ENCODE measurements around the gene IL3.
A peak's percentile ranks its signal among the peaks of the same experiment; 100 is the strongest.

IL3 gene

DNA sequence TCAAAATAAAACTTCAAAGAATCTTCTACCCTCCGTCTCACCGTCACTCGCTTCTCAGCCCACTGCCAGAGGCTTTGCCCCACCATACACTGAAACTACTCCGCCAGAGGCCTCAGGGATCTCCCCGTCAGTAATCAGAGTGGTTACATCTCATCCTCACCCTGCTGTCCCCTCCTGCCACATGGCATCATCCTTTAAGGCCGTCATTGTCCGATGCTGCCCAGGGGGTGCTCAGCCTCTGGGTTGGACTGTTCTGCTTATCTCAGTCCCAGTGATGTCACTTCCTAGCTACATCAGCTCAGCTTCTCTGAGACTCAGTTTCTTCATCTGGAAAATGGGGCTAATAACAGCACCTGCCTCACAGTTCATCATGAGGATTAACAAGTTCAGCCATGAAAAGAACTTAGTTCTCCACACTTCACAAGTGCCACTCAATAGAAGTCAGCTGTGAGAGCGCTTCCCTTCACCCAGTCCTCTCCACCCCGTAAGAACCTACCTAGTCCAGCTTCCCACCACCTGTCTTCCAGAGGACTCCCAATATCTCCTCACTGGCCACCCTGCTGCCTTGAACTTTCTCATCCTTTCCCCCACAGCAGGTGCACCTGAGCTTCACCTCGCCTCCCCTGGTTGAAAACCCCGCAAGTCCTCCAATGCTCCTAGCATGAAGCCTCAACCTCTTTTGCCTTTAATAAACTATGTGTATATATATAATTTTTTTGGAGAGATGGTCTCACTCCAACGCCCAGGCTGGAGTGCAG is 2.8 kb upstream of the IL3 start:
- TF ChIP-seq, protein P1, sequence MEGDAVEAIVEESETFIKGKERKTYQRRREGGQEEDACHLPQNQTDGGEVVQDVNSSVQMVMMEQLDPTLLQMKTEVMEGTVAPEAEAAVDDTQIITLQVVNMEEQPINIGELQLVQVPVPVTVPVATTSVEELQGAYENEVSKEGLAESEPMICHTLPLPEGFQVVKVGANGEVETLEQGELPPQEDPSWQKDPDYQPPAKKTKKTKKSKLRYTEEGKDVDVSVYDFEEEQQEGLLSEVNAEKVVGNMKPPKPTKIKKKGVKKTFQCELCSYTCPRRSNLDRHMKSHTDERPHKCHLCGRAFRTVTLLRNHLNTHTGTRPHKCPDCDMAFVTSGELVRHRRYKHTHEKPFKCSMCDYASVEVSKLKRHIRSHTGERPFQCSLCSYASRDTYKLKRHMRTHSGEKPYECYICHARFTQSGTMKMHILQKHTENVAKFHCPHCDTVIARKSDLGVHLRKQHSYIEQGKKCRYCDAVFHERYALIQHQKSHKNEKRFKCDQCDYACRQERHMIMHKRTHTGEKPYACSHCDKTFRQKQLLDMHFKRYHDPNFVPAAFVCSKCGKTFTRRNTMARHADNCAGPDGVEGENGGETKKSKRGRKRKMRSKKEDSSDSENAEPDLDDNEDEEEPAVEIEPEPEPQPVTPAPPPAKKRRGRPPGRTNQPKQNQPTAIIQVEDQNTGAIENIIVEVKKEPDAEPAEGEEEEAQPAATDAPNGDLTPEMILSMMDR (IDR thresholded peaks at IDR 0.05; ENCODE audit: insufficient read depth, missing control alignments): no peak
- FAIRE-seq (no peak), DNase-seq (ENCODE audit: insufficient read length, low spot score) (no peak)

DNA sequence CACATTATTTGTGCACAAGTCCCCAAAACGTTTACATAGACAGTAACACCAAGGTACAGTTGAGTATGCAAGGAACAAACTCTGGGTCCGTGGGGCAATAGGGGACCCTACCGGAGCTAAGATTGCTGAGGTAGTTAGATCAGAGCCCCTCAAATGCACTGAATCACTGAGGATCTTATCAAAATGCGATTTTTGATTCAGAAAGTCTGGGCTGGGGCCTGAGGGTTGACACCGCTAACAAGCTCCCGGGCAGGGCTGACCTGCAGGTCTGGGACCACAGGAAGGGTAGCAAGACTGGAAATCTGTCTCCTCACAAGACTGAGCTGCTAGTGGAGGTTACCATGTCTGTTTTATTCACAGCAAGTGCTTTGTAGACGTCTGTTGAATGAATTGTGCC is 1.8 kb upstream of the IL3 start:
- FAIRE-seq: no peak
- TF ChIP-seq, protein P1 (IDR thresholded peaks at IDR 0.05; ENCODE audit: insufficient read depth, missing control alignments): no peak
- DNase-seq (ENCODE audit: insufficient read length, low spot score): peak; percentile 11

DNA sequence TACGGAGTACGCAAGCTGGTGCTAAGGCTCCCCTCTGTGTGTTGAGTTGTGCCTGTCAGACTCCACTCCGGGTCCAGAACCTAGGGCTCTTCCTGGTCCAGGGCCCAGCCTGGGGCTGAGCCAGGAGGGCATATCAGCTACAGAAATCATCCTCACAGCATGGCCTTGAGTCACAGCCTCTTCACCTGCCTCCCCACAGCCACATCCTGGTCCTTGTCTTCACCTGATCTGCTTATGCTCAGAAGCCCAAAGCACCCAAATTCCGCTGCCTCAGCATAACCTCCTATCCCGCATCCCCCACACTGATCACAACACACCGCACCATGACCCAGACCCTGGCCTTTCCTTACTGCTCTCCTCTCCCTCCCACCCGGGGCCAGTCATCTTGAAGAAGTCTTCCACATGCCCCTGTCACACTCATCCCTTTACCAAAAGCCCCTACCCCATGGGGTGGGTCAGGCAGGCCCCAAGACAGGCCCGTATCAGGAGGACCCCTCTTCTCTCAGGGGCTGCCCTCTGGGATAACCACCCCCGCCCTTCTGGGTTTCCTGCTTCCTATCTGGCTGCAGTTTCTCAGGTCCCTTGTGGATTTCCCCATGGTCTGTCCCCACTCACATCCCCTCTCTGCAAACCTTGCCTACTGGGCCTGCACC is 1.3 kb upstream of the IL3 start:
- TF ChIP-seq, protein P1 (IDR thresholded peaks at IDR 0.05; ENCODE audit: insufficient read depth, missing control alignments): no peak
- FAIRE-seq (no peak), DNase-seq (ENCODE audit: insufficient read length, low spot score) (no peak)

DNA sequence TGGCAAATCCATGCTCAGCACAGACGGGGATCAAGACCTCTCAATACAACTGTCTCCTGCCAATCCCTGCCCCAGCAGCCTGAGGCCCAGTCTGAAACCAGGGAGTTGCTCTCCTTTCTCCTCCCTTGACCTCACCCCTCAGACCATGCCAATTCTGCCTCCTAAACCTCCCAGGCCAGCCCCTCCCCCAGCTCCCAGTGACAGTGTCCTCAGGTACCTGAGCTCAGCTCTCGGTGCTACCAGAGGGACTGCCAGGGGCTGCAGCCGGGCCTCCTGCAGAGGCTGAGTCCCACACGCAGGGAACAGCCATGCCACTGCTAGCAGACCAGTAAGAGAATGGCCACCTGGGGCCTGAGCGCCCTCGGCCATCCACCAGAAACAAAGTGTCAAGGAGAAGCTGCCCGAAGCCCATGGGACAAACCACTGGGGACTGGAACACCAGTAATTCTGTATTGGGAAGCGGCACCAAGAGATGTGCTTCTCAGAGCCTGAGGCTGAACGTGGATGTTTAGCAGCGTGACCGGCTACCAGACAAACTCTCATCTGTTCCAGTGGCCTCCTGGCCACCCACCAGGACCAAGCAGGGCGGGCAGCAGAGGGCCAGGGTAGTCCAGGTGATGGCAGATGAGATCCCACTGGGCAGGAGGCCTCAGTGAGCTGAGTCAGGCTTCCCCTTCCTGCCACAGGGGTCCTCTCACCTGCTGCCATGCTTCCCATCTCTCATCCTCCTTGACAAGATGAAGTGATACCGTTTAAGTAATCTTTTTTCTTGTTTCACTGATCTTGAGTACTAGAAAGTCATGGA is 557 bp upstream of the IL3 start:
- FAIRE-seq (no peak), DNase-seq (ENCODE audit: insufficient read length, low spot score) (no peak)
- TF ChIP-seq, protein P1 (IDR thresholded peaks at IDR 0.05; ENCODE audit: insufficient read depth, missing control alignments): no peak

DNA sequence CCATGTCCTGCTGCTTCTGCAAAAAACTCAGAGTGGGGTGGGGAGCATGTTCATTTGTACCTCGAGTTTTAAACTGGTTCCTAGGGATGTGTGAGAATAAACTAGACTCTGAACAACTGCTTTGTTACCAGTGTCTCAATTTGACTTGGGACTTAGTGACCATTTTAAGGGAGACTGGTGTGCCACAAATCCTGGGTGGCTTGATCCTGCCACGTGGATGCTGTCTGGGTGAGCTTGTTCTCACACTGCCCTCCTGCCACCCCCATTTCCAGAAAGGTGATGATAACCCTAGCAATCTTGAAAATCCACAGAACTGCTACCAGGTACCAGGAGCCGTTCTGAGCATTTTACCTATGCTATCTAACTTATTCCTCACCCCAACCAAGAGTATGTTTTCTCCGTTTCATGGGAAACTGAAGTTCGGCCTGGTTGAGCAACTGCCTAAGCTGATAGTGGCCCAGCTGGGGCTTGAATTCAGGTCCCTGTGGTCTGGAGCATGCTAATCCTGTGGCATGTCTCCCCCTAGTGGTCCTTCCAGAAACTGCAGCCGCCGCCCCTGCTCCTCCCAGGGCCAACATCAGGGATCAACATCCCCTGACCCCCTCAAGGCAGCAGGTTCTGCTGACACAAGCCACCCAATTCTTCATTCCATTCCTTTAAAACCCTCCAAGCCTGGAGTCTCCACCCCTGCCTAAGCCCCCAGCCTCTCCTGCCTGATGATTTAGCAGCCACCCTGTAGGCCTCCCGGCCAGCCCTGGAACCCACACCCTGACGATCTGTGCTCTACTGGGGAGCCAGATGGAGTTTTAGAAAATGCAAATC is 2.8 kb downstream of the IL3 start:
- TF ChIP-seq, protein P1 (IDR thresholded peaks at IDR 0.05; ENCODE audit: insufficient read depth, missing control alignments): peak; percentile 82
- FAIRE-seq: no peak

DNA sequence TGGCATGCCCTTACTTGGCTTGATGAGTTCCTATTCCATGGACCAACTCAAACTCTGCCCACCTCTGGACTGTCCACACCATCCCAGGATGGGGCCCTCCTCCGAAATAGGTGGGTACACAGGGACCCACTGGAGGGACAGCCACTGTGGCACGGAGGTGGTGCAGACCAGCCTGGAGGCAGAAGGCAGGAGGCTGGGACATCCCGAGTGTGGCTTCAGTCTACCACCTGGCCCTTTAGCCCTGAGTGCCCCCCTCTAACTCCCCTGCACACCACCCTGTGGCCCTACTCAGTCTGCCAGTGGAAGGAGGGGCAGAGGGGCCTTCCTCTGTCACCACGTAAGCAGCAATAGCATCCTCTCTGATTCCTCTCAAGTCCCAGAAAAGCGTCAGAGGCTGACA is 3.7 kb downstream of the IL3 start:
- FAIRE-seq: no peak
- TF ChIP-seq, protein P1 (IDR thresholded peaks at IDR 0.05; ENCODE audit: insufficient read depth, missing control alignments): no peak

More for the DNA sequence above, 2.8 kb downstream of the IL3 start:
- peak; percentile 74 for DNase-seq (ENCODE audit: insufficient read length, low spot score)

More for the DNA sequence above, 3.7 kb downstream of the IL3 start:
- DNase-seq (ENCODE audit: insufficient read length, low spot score): no peak

Measured in D721Med (cell line).